Right atrium auricular region (tissue), 2 donors: ENCODE measurements around the gene SMAD2. TPM values are rescaled to one million over a fixed set of nuclear protein-coding genes. Genes with fewer than 3 reads are reported as not detected.
A peak's percentile ranks its signal among the peaks of the same experiment; 100 is the strongest.

Experiments
- DNase-seq: peaks from one replicate; pipeline ENCODE4 v3.0.0-alpha.2; 2019; ENCODE audit warnings: low spot score
- H3K27ac ChIP-seq, 2 donors: fragments of 200-600 bp; sonication (generic); 1 replicate in 1 of 2; 2 replicates in 1 of 2; pipeline ENCODE4 v1.5.1; 2016 to 2019
- H3K27me3 ChIP-seq, 2 donors: fragments of 200-600 bp; sonication (generic); one replicate each; pipeline versions ENCODE4 v1.5.1 to v1.6.0; 2017 to 2019
- H3K36me3 ChIP-seq: fragments of 200-600 bp; sonication (generic); one replicate; pipeline ENCODE4 v1.5.1; 2016
- H3K4me1 ChIP-seq, 2 donors: fragments of 200-600 bp; sonication (generic); one replicate each; pipeline versions ENCODE4 v1.5.1 to v1.6.0; 2017 to 2019
- H3K4me3 ChIP-seq, 2 donors: fragments of 200-600 bp; sonication (generic); 1 replicate in 1 of 2; 2 replicates in 1 of 2; pipeline ENCODE4 v1.5.1; 2017 to 2019; ENCODE audit warnings: mild to moderate bottlenecking in 1 of 2, moderate library complexity in 1 of 2
- H3K9me3 ChIP-seq, 2 donors: fragments of 200-600 bp; sonication (generic); one replicate each; pipeline ENCODE4 v1.5.1; 2019
- total RNA-seq, 2 donors: library from RNA; depleted of rRNA; stranded (reverse); fragments of >200 nt; gene quantifications; one replicate each; pipeline ENCODE4 v1.1.0, GENCODE V29; 2016
- TF ChIP-seq, protein P1 (sequence below), 2 donors: fragments of 200-600 bp; sonication (generic); IDR thresholded peaks; one replicate each; pipeline ENCODE4 v1.5.1; 2019; ENCODE audit warnings: antibody characterized with exemption in 2 of 2

The SMAD2 gene
- total RNA-seq, 2 donors from 2014 or later: 54.8 to 81.1 TPM

DNA sequence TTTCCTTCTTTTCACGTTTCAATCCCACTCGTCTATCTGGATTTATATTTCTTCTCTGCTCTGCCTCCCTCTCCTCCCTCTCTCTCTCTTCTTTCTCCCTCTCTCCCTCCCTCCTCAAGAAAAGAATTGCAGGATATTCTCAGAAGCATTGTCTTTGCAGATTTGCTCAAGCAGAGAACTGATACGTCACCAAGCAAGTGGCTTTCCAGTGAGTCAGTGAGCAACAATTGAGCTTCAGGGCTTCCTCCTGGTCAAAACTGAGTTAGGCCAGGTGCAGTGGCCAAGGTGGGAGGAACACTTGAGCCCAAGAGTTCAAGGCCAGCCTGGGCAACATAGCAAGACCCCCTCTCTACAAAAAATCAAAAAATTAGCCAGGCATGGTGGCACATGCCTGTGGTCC lies 151.1 kb downstream of the SMAD2 start:
- Histone ChIP-seq H3K36me3 (no peaks in the 10 kb centered on the region), H3K4me1 (no peaks in the 10 kb centered on the region), H3K9me3 (peaks cover 0 to 18% of the 10 kb centered on the region in 2 donors), H3K27ac (no peak overlapping the region), H3K27me3 (no peaks in the 10 kb centered on the region), H3K4me3 (no peak overlapping the region)
- TF ChIP-seq, protein P1, sequence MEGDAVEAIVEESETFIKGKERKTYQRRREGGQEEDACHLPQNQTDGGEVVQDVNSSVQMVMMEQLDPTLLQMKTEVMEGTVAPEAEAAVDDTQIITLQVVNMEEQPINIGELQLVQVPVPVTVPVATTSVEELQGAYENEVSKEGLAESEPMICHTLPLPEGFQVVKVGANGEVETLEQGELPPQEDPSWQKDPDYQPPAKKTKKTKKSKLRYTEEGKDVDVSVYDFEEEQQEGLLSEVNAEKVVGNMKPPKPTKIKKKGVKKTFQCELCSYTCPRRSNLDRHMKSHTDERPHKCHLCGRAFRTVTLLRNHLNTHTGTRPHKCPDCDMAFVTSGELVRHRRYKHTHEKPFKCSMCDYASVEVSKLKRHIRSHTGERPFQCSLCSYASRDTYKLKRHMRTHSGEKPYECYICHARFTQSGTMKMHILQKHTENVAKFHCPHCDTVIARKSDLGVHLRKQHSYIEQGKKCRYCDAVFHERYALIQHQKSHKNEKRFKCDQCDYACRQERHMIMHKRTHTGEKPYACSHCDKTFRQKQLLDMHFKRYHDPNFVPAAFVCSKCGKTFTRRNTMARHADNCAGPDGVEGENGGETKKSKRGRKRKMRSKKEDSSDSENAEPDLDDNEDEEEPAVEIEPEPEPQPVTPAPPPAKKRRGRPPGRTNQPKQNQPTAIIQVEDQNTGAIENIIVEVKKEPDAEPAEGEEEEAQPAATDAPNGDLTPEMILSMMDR (IDR thresholded peaks at IDR 0.05): no peak
- no peak for DNase-seq

DNA sequence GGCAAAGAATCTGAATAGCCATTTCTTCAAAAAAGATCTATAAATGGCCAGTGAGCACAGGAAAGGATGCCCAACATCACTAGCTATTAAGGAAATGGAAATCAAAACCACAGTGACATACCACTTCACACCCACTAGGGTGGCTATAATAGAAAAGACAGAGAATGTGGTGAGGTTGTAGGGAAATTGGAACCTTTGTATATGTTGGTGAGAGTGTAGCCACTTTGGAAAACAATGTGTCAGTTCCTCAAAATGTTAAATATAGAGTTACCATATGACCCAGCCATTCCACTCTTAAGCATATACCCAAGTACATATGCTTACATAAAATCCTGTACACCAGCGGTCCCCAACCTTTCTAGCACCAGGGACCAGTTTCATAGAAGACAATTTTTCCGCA lies 152.8 kb downstream of the SMAD2 start:
- no peak for DNase-seq
- Histone ChIP-seq H3K4me3 (no peak overlapping the region), H3K27ac (no peak overlapping the region), H3K27me3 (no peaks in the 10 kb centered on the region), H3K4me1 (no peaks in the 10 kb centered on the region), H3K36me3 (no peaks in the 10 kb centered on the region), H3K9me3 (peaks cover 0 to under 1% of the 10 kb centered on the region in 2 donors)
- TF ChIP-seq, protein P1 (IDR thresholded peaks at IDR 0.05): no peak

DNA sequence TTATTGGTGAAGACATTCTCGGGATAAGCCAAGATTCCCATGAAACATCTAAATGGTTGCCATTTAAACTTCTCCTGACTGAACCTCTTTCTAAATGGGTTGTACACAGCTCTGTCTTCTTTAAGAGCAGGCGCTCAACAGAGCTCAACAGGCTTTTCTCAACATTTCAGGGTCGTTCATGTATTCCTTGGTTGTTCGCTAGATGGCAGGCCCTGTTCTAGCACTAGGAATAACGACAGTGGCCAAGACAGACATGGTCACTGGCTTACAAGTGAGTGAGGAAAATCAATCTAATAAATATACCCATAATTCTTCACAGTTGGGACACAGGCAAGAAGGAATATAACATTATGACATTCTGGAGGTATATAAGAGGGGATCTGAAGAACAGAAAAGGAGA lies 154.5 kb downstream of the SMAD2 start:
- TF ChIP-seq, protein P1 (IDR thresholded peaks at IDR 0.05): peak in 1 of 2 donors; percentile 40
- Histone ChIP-seq H3K4me3 (no peak overlapping the region), H3K9me3 (no peaks in the 10 kb centered on the region), H3K27me3 (no peaks in the 10 kb centered on the region), H3K36me3 (no peaks in the 10 kb centered on the region), H3K27ac (no peak overlapping the region), H3K4me1 (no peaks in the 10 kb centered on the region)
- no peak for DNase-seq

DNA sequence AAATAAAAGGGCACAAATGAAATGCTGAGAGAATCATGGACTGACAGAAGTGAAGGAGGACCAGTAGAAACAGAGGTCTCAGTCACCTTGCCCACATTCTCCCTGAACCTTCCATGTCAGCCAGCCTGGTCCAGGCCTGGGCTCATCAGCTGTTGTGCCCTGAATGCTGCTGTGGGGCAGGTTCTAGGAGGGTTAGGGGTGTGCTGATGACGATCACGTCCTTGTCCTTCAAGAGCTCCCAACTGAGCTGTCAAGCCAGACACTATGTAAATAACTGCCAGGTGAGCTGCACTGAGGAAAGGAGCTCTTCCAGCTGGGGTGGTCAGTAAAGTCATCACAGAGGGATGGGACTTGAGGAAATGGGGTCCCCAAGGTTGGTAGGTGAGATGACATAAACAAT lies 156.5 kb downstream of the SMAD2 start:
- no peaks in the 10 kb centered on the region for H3K27me3 ChIP-seq

DNA sequence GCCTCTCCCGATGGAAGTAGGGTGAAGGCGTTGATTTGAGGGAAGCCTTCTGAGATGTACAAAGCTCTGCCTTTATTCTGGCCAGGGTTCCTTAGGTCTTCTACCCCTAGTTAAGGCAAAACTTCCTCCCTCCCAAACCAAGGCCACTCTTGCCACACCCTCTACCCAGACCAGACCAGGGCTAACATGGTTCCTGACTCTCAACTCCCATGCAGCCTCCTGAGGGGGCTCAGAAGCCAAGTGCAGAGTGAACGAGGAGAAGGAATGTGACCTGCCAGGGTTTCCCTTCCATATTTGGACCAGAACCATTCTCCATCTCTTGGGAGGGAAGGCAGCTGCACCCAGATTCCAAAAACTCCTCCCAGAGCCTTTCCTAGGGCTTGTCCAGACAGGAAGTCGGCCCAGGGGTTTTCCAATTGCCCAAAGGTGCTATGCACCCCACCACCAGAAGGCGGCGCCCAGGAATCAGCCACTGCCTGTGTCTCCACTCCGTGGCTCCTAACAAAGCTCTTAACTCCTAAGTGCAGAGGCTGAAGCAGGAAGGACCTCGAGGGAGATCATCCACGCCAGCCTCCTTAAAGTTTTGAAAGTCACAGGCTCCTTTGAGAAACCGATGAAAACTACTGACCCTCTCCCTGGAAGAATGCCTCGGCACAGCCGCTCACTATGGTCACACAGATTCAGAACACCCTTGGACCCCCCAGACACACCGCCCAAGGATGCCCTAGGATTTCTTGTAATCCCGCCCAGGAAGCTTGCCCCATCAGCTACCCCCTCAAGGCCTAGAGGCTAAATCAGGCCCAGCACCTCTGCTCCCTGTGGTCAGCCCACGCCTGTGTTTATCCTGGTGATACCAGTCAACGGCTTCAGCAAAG lies 157.8 kb downstream of the SMAD2 start:
- no peak overlapping the region for H3K27ac ChIP-seq
- H3K27me3 ChIP-seq: no peaks in the 10 kb centered on the region
- no peak for DNase-seq
- H3K4me3 ChIP-seq: no peak overlapping the region
- TF ChIP-seq, protein P1 (IDR thresholded peaks at IDR 0.05): peak; percentile 37 to 86
- no peaks in the 10 kb centered on the region for H3K4me1 ChIP-seq
- no peaks in the 10 kb centered on the region for H3K9me3 ChIP-seq
- H3K36me3 ChIP-seq: no peaks in the 10 kb centered on the region

More for the DNA sequence above, 156.5 kb downstream of the SMAD2 start:
- no peak overlapping the region for H3K4me3 ChIP-seq
- no peak overlapping the region for H3K27ac ChIP-seq
- H3K4me1 ChIP-seq: no peaks in the 10 kb centered on the region
- H3K36me3 ChIP-seq: no peaks in the 10 kb centered on the region
- TF ChIP-seq, protein P1 (IDR thresholded peaks at IDR 0.05): no peak
- no peaks in the 10 kb centered on the region for H3K9me3 ChIP-seq
- no peak for DNase-seq
